Measurements from ENCODE around the gene CDH23.

Gene CDH23

DNA sequence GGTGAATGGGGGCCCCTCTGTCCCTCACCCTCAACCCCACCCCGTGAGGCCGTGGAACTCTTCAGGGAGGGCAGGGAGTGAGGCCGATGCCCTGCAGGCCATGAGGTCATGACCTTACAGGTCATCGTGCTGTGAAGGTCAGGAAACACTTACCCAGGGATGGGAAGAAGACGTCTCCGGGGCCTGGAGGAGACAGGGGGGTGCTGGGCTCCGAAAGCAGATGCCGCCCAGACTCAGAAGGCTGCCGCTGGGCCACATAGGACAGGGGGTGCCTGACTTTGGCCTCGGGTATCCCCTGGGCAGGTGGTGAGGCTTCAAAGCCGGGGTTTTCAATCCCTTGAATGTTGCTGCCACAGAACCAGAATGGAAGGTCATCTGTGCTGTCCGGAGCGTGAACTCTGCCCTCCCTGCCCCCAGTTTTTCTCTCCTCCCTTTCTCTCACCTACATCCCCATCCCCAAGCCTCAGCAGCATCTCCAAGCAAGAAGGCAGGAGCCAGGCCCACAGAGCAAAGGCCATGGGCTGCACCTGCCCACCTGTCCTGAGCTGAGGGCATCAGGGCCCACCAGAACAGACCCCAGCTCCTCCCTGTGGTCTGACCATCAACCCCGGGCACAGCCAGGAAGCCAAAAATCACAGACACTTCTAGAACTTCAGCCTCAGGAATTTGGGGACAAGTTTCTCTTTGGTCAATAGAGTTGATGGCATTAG lies 354.9 kb downstream of the CDH23 start:
- no peak for DNase-seq (ENCODE audit: low read depth in 1 of 2, low spot score in 1 of 2)
- TF ChIP-seq JUND (IDR thresholded peaks at IDR 0.05; ENCODE audit: low read depth), result no peak
- in situ Hi-C loops (cut with HindIII; ENCODE audit: low pct_unique_long_range_greater_than_20kb, low sequenced_read_pairs), result no loop called here

DNA sequence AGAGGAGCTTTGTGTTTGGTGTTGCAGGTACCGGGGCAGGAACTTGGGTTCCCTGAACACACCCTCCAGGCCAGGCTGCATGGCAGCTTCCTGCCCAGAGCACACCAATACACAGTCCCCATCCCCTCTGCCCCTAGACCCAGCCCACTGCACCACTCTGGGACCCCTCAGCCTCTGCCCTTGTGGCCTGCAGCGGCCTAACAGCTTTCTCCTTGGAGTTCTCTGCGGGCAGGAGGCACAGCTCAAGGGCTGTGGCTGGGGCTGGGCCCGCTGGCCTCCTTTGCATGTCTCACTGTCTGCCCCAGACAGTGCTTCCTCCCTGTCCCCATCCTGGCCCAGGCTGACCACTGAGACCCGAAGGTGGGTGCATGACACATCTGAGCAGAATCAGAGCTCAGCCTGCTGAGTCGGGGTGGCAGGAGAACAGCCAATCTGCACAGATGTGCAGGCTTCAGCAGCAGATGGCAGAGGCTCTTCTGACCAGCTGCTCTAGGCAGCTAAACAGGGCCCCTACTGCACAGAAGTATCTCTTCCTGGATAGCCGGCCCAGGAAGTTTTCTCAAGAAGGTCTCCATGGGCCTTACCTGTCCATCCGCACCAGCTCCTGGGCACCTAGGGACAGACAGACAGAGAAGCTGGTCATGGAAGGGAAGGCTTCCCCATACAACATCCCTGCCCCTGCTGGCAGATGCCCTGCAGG lies 355.8 kb downstream of the CDH23 start:
- no peak for DNase-seq (ENCODE audit: low read depth in 1 of 2, low spot score in 1 of 2)
- in situ Hi-C loops (cut with HindIII; ENCODE audit: low pct_unique_long_range_greater_than_20kb, low sequenced_read_pairs), result no loop called here
- no peak for TF ChIP-seq JUND (IDR thresholded peaks at IDR 0.05; ENCODE audit: low read depth)

DNA sequence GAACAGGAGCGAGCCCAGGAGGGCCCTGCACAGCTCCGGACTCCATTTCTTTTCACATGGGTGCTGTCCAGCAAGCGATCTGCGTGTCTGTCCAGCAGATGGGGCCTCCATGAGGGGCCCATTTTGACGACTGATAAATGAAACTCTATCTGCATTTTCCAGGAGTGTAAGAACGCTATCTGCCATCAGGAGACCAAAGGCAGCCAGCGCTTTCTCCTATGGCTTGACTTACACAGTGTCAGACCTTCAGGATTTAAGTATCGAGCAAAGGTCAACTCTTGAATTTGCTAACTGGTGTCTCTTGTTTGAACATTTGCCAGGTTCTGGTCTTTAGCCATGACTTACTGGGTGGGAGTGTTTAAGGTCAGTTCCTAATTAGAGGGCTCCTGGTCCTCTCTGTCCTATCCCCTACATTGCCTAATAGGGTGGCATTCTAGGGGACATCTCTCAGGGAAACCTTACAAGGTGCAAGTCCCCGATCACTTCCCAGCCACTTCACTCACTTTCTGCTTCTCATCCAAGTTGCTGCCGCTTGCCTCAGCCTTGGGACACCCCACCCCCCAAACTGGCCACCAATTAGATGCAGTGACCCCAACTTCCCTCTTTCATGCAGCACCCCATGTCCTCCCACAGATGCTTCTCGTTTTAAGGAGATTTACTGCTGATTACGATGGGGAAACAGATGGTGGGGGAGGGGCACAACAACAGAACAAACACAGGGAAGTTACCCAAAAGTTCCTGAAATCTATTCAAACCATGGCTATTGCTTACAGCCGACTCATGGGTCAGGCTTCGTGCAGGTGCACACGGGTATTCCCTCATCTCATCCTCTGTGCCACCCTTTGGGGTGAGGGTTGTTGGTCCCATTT lies 356.6 kb downstream of the CDH23 start:
- DNase-seq (ENCODE audit: low read depth in 1 of 2, low spot score in 1 of 2), result no peak
- TF ChIP-seq JUND (IDR thresholded peaks at IDR 0.05; ENCODE audit: low read depth), result no peak

DNA sequence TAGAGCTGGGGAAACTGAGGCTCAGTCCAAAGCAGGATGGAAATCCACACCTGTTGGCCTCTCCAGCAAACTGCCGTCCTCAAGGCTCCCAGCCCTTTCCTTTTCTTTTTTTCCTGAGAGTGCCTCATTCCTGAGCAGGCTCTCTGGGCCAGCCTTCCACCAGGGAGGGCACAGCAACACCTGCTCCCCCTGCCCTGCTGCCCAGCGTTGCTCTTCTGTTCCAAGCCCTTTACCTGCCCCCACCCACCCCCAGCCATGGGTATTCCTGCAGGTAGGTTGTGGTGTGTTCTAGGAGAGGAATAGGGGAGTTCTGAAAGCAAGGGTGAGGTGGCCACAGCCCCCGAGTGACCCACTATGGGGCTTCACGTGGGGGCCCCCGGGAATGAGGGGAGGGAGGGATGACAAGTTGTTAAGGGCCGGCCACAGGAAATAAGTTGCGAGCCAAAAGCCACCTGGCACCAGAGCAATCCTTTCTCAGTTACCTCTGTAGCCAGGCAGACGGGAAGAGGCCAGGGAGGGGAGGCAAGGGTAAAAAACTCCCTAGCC lies 357.3 kb downstream of the CDH23 start:
- no peak for DNase-seq (ENCODE audit: low read depth in 1 of 2, low spot score in 1 of 2)
- in situ Hi-C loops (cut with HindIII; ENCODE audit: low pct_unique_long_range_greater_than_20kb, low sequenced_read_pairs), result no loop called here
- no peak for TF ChIP-seq JUND (IDR thresholded peaks at IDR 0.05; ENCODE audit: low read depth)

More for the DNA sequence above, 356.6 kb downstream of the CDH23 start:
- in situ Hi-C loops (cut with HindIII; ENCODE audit: low pct_unique_long_range_greater_than_20kb, low sequenced_read_pairs), result no loop called here

GRCh38 chr10:71754562-71754961 lies 357.8 kb downstream of the CDH23 start:
- TF ChIP-seq JUND (IDR thresholded peaks at IDR 0.05; ENCODE audit: low read depth), result no peak
- DNase-seq (ENCODE audit: low read depth in 1 of 2, low spot score in 1 of 2), result no peak

GRCh38 chr10:71755179-71755879 lies 358.6 kb downstream of the CDH23 start:
- TF ChIP-seq JUND (IDR thresholded peaks at IDR 0.05; ENCODE audit: low read depth), result no peak
- in situ Hi-C loops (cut with HindIII; ENCODE audit: low pct_unique_long_range_greater_than_20kb, low sequenced_read_pairs), result no loop called here
- DNase-seq (ENCODE audit: low read depth in 1 of 2, low spot score in 1 of 2), result no peak

More at GRCh38 chr10:71754562-71754961, 357.8 kb downstream of the CDH23 start:
- in situ Hi-C loops (cut with HindIII; ENCODE audit: low pct_unique_long_range_greater_than_20kb, low sequenced_read_pairs), result no loop called here

- in situ Hi-C loops (cut with HindIII; ENCODE audit: low pct_unique_long_range_greater_than_20kb, low sequenced_read_pairs), result no loop called here
- no peak for TF ChIP-seq JUND (IDR thresholded peaks at IDR 0.05; ENCODE audit: low read depth)
- no peak for DNase-seq (ENCODE audit: low read depth in 1 of 2, low spot score in 1 of 2)
Observed at GRCh38 chr10:71756311-71757191, 359.8 kb downstream of the CDH23 start.

DNA sequence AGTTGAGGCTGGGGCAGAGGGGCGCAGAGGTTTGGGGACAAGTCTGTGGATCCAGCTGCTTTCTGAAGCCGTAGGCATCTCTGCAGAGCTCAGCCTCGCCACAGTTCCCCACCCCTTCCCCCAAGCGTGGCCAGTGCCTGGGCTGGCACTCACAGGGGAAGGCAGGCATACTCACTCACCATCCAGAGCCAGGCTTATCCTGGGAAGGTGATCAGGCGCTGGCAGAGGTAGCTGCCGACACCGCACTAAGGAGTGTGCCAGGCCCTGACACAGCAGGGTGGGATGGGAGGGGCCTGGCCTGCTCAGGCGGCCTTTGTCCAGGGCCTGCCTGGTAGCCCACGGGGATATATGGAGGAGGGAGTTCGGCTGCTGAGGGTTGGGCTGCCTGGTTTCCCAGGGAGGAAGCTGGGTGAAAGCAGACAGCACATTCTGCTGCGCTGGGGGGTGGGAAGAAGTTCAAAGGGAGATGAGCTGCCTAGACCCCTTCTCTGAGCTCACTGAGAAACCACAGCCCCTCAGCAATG lies 360.7 kb downstream of the CDH23 start:
- in situ Hi-C loops (cut with HindIII; ENCODE audit: low pct_unique_long_range_greater_than_20kb, low sequenced_read_pairs), result no loop called here
- DNase-seq (ENCODE audit: low read depth in 1 of 2, low spot score in 1 of 2), result no peak
- TF ChIP-seq JUND (IDR thresholded peaks at IDR 0.05; ENCODE audit: low read depth), result no peak

DNA sequence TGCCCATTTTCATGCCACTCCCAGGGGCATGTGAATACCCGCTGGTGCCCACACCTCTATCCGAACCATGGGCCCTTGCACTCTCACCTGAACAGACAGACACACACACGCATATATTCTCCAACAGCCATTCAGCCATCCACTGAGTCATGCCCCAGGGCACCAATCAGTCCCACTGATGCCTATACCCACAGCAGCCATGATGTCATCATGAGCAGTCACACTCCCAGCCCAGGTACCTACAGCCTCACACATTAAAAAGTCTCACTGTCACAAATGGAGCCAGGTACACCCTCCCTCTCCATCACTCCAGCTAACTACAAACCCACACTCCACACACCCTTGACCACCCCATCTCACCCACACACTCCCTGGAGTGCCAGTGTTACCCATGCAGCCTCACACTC lies 364.4 kb downstream of the CDH23 start:
- in situ Hi-C loops (cut with HindIII; ENCODE audit: low pct_unique_long_range_greater_than_20kb, low sequenced_read_pairs), result no loop called here
- DNase-seq (ENCODE audit: low read depth in 1 of 2, low spot score in 1 of 2), result no peak
- TF ChIP-seq JUND (IDR thresholded peaks at IDR 0.05; ENCODE audit: low read depth), result no peak

DNA sequence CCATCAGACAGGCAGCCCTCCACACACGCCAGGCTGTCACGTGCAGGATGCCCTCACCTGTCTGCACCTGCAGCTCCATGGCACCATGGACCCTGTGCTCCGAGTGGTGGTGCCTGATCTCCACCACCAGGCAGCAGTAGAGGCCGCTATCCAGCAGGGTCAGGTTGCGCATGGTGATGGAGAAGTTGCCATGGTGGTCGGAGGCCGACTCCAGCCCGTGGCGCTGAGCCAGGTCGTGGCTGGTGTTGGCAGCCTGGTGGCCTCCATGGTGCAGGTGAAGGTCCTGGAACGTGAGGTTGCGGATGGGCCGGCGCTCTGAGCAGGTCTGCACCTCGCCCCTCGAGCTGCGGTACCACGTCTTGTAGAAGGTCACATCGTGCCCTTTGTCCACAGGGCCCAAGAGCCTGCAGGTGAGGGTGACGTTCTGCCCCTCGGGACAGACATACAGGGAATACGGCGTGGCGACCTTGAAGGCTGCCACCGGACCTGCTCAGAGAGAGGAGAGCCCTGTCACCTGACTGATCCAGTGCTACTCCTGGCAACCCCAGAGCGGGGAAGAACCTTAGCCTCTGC lies 364.9 kb downstream of the CDH23 start:
- DNase-seq (ENCODE audit: low read depth in 1 of 2, low spot score in 1 of 2), result no peak
- TF ChIP-seq JUND (IDR thresholded peaks at IDR 0.05; ENCODE audit: low read depth), result no peak
- in situ Hi-C loops (cut with HindIII; ENCODE audit: low pct_unique_long_range_greater_than_20kb, low sequenced_read_pairs), result no loop called here

DNA sequence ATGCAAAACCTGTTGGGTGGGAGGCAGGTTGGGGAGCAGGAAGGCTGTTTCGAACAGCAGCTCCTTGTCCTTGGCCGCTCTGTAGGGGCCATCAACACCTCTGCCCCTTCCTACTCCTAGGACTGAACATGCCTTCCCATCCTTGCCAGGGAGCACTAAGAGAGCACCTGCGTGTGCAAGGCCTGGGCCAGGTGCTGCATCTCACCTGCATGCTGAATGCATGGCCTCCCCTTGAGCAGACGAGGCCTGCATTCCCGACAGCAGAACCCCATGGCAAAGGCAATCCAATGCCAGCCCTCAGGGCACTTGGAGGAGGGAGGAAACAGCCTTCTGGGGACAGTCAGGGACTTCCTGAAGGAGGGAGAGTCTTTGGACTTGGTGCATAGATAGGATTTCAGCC lies 365.6 kb downstream of the CDH23 start:
- DNase-seq (ENCODE audit: low read depth in 1 of 2, low spot score in 1 of 2), result no peak
- in situ Hi-C loops (cut with HindIII; ENCODE audit: low pct_unique_long_range_greater_than_20kb, low sequenced_read_pairs), result no loop called here
- no peak for TF ChIP-seq JUND (IDR thresholded peaks at IDR 0.05; ENCODE audit: low read depth)

Measured in T47D (cell line).